Thymus (tissue), 11 donors: Measurements from ENCODE around the gene KLHL6. TPM values are rescaled to one million over a fixed set of nuclear protein-coding genes. Genes with fewer than 3 reads are reported as not detected.

ENCODE experiments used
- DNase-seq, 9 donors: peaks; one replicate each; pipeline ENCODE4 v3.0.0-alpha.2; 2013; ENCODE audit warnings: low spot score in 9 of 9, low read depth in 6 of 9, missing footprints in 1 of 9
- H3K27ac ChIP-seq, 2 donors: one replicate each; pipeline ENCODE4 v1.5.1; 2013; ENCODE audit warnings: control low read depth in 1 of 2, low read depth in 1 of 2, low read length in 1 of 2, mild to moderate bottlenecking in 1 of 2, moderate library complexity in 1 of 2
- H3K27me3 ChIP-seq, 2 donors: one replicate each; pipeline ENCODE4 v1.5.1; 2013; ENCODE audit warnings: low read length in 1 of 2; ENCODE audit not compliant: control insufficient read depth in 2 of 2, insufficient read depth in 1 of 2
- H3K36me3 ChIP-seq, 2 donors: one replicate each; pipeline ENCODE4 v1.5.1; 2013; ENCODE audit warnings: low read length in 1 of 2, mild to moderate bottlenecking in 1 of 2, moderate library complexity in 1 of 2; ENCODE audit not compliant: control insufficient read depth in 2 of 2, insufficient read depth in 2 of 2
- H3K4me1 ChIP-seq, 2 donors: one replicate each; pipeline ENCODE4 v1.5.1; 2013; ENCODE audit warnings: low read length in 2 of 2; ENCODE audit not compliant: control insufficient read depth in 2 of 2, insufficient read depth in 2 of 2
- H3K4me3 ChIP-seq, 2 donors: one replicate each; pipeline ENCODE4 v1.5.1; 2013; ENCODE audit warnings: low read length in 2 of 2, control low read depth in 1 of 2, mild to moderate bottlenecking in 1 of 2
- H3K9me3 ChIP-seq, 2 donors: one replicate each; pipeline ENCODE4 v1.5.1; 2013; ENCODE audit warnings: low read length in 1 of 2, mild to moderate bottlenecking in 1 of 2; ENCODE audit not compliant: control insufficient read depth in 2 of 2, insufficient read depth in 1 of 2
- WGBS: extraction: QIAGEN DNeasy Blood & Tissue Kit; methylation state at CpG from one replicate; pipeline ENCODE4 v1.1.7; 2013; 5-methylcytosine and 5-hydroxymethylcytosine counted together
- polyA plus RNA-seq: library from polyadenylated mRNA; stranded (reverse); fragments of 200-250 nt; gene quantifications from one replicate; pipeline ENCODE4 v1.2.3, GENCODE V29; 2013
- total RNA-seq: library from RNA; stranded (reverse); fragments of 120-200 nt; gene quantifications from one replicate; pipeline ENCODE4 v1.2.4, GENCODE V29; 2013
- donor health status: healthy.

The KLHL6 gene
- total and polyA plus RNA-seq, 2 donors, result 16.3 to 20.9 TPM

DNA sequence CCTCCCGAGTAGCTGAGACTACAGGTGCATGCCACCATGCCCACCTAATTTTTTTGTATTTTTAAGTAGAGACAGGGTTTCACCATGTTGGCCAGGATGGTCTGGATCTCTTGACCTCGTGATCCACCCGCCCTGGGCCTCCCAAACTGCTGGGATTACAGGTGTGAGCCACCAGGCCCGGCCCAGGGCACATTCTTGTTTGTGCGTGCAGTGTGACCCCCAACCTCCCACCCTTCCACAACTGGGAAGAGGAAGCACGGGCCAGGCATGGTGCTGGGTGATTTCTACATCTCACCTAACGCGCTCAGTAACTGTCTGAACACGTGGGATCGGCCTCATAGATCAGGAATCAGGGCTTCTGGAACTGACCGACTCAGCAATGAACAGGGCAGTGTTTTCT is 48.0 kb downstream of the KLHL6 start:
- peaks cover 6 to 20% of the 10 kb centered on the region in 2 donors for H3K4me1 ChIP-seq
- peaks cover 19 to 36% of the 10 kb centered on the region in 2 donors for H3K36me3 ChIP-seq
- no peaks in the 10 kb centered on the region for H3K27me3 ChIP-seq
- no peak overlapping the region for H3K27ac ChIP-seq
- 98% methylated on average over 11 of the region's 11 CpGs for WGBS
- DNase-seq, result no peak
- no peak overlapping the region for H3K4me3 ChIP-seq
- H3K9me3 ChIP-seq, result no peaks in the 10 kb centered on the region

- DNase-seq, result no peak
- no peak overlapping the region for H3K4me3 ChIP-seq
- peaks cover 3 to 14% of the 10 kb centered on the region in 2 donors for H3K4me1 ChIP-seq
- no peak overlapping the region for H3K27ac ChIP-seq
- no peaks in the 10 kb centered on the region for H3K9me3 ChIP-seq
- H3K36me3 ChIP-seq, result peaks cover 20 to 40% of the 10 kb centered on the region in 2 donors
- H3K27me3 ChIP-seq, result no peaks in the 10 kb centered on the region
- WGBS, result 95% methylated on average over 3 of the region's 3 CpGs
These were observed 48.7 kb downstream of the KLHL6 start for GRCh38 chr3:183506674-183507320.

DNA sequence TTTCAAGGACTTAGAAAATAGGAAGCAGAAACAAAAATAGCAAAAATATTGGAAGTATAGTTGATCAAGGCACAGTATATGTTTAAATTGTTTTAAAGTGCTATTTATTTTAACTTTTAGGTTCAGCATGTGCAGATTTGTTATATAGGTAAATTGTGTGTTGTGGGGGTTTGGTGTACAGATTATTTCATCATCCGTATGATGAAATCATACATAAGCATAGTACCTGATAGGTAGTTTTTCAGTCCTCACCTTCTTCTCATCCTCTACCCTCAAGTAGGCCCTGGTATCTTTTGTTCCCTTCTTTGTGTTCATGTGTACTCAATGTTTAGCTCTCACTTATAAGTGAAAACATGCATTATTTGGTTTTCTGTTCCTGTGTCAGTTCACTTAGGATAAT is 50.9 kb downstream of the KLHL6 start:
- H3K27ac ChIP-seq, result no peak overlapping the region
- no peak for DNase-seq
- no peaks in the 10 kb centered on the region for H3K4me1 ChIP-seq
- no peaks in the 10 kb centered on the region for H3K27me3 ChIP-seq
- H3K9me3 ChIP-seq, result no peaks in the 10 kb centered on the region
- H3K36me3 ChIP-seq, result peaks cover 38 to 59% of the 10 kb centered on the region in 2 donors
- 100% methylated on average over 1 of the region's 1 CpG for WGBS
- H3K4me3 ChIP-seq, result no peak overlapping the region

DNA sequence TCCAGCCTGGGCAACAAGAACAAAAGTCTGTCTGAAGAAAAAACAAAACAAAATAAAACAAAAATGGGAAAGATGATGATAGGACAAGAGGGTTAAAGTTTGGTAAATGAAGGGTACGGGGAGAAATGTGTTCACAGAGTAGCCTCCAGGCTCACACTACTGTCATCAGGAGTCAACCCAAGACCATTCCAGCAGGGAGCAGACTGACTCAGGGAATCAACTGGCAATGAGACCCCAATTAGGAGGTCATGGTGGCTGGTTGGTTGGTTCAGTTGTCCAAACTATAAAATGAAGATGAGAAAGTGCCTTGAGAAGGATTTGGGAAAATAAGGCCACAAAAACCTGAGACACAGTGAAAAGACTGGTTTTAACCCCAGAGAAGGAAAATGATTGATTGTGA is 51.8 kb downstream of the KLHL6 start:
- 100% methylated on average over 1 of the region's 1 CpG for WGBS
- Histone ChIP-seq H3K27ac (no peak overlapping the region), H3K27me3 (no peaks in the 10 kb centered on the region), H3K4me1 (no peaks in the 10 kb centered on the region), H3K4me3 (no peak overlapping the region), H3K9me3 (no peaks in the 10 kb centered on the region), H3K36me3 (peaks cover 45 to 67% of the 10 kb centered on the region in 2 donors)
- no peak for DNase-seq

- H3K36me3 ChIP-seq, result peaks cover 45 to 68% of the 10 kb centered on the region in 2 donors
- WGBS, result 95% methylated on average over 7 of the region's 7 CpGs
- DNase-seq, result no peak
These were observed 53.0 kb downstream of the KLHL6 start for GRCh38 chr3:183502237-183503181.

GRCh38 chr3:183500981-183501704 is 54.4 kb downstream of the KLHL6 start:
- peaks cover 40 to 59% of the 10 kb centered on the region in 2 donors for H3K36me3 ChIP-seq
- WGBS, result 98% methylated on average over 15 of the region's 15 CpGs

More at GRCh38 chr3:183502237-183503181, 53.0 kb downstream of the KLHL6 start:
- Histone ChIP-seq H3K4me1 (no peaks in the 10 kb centered on the region), H3K27ac (no peak overlapping the region), H3K4me3 (no peak overlapping the region), H3K9me3 (no peaks in the 10 kb centered on the region), H3K27me3 (no peaks in the 10 kb centered on the region)

GRCh38 chr3:183500319-183500718 is 55.2 kb downstream of the KLHL6 start:
- peaks cover 40 to 54% of the 10 kb centered on the region in 2 donors for H3K36me3 ChIP-seq
- DNase-seq, result no peak
- WGBS, result 97% methylated on average over 4 of the region's 4 CpGs
- no peaks in the 10 kb centered on the region for H3K9me3 ChIP-seq
- no peak overlapping the region for H3K27ac ChIP-seq
- no peak overlapping the region for H3K4me3 ChIP-seq
- no peaks in the 10 kb centered on the region for H3K27me3 ChIP-seq
- no peaks in the 10 kb centered on the region for H3K4me1 ChIP-seq

More at GRCh38 chr3:183500981-183501704, 54.4 kb downstream of the KLHL6 start:
- no peak for DNase-seq
- Histone ChIP-seq H3K27me3 (no peaks in the 10 kb centered on the region), H3K9me3 (no peaks in the 10 kb centered on the region), H3K4me3 (no peak overlapping the region), H3K4me1 (no peaks in the 10 kb centered on the region), H3K27ac (no peak overlapping the region)

DNA sequence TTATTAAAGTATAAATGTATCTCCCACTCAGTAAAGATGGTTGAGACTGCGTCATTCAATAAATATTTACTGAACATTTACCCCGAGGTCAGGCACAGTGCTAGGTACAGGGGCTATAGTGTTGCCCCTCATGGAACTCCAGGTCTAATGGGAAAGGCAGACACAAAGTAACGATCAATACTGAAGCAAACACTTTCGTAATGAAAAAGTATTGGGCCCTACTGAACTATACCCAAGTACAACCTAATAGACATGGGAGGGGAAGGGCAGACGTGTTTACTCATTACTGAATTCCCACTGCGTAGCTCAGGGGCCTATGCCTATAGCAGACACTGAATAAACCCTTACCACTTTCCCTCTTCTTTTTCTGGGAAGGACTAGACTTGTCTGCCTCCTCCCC is 56.9 kb downstream of the KLHL6 start:
- Histone ChIP-seq H3K4me1 (peaks cover 2 to 4% of the 10 kb centered on the region in 2 donors), H3K36me3 (peaks cover 48 to 52% of the 10 kb centered on the region in 2 donors), H3K4me3 (no peak overlapping the region), H3K27me3 (no peaks in the 10 kb centered on the region), H3K9me3 (no peaks in the 10 kb centered on the region), H3K27ac (no peak overlapping the region)
- no peak for DNase-seq
- WGBS, result over 99% methylated on average over 6 of the region's 6 CpGs
